GM20000 (cell line): ENCODE results near the gene PHF12.

Source experiments
- DNase-seq: peaks from one replicate; pipeline ENCODE4 v3.0.0; 2012; ENCODE audit warnings: low spot score
- CTCF ChIP-seq: IDR thresholded peaks from 2 replicates; pipeline ENCODE4 v1.5.1; 2012; ENCODE audit warnings: mild to moderate bottlenecking, control low read depth; ENCODE audit errors: extremely low read depth, missing control alignments

Gene PHF12

DNA sequence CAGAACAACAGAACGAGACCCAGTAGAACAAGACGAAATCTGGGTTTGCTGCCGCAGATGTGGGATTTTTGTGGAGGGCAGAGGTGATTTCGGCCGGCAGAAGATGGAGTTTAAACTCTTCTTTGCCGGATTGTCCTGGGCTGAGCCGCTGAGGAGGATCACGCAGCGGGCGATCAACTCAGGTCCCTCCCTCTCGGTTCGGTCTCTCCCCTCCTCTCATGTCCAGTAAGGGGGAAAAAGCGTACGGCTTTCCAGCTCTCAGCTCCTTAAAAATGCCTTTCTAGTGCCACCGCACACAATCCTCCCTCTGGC is 2.5 kb downstream of the PHF12 start:
- TF ChIP-seq CTCF, result no peak
- no peak for DNase-seq

- DNase-seq, result no peak
- no peak for TF ChIP-seq CTCF
Measured at GRCh38 chr17:28948342-28948741, 3.0 kb downstream of the PHF12 start.

DNA sequence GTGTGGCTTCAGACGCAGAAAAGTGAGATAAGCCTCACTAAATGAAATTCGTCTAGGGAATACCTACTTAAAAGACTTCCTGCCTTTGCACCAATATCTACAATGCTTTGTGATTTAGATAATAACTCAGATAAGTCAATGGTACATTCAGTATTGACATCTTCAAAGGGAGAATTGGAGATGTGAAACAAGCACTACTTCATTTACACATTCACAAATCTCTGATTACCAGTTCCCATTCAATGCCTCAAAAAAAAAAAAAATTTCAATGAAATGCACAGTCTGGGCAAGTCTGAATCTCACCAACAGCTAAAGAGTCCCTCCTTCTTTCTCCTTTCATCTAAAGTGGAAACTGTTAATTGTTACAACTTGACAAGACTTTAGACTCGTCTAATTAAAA is 3.7 kb downstream of the PHF12 start:
- DNase-seq, result no peak
- no peak for TF ChIP-seq CTCF

- DNase-seq, result no peak
- no peak for TF ChIP-seq CTCF
Measured at GRCh38 chr17:28946239-28946638, 5.1 kb downstream of the PHF12 start.

- no peak for TF ChIP-seq CTCF
- DNase-seq, result no peak
Measured at GRCh38 chr17:28944862-28945741, 6.2 kb downstream of the PHF12 start.

- no peak for TF ChIP-seq CTCF
Measured at GRCh38 chr17:28944343-28944742, 7.0 kb downstream of the PHF12 start.

GRCh38 chr17:28942925-28943324 is 8.4 kb downstream of the PHF12 start:
- no peak for TF ChIP-seq CTCF
- no peak for DNase-seq

More at GRCh38 chr17:28944343-28944742, 7.0 kb downstream of the PHF12 start:
- no peak for DNase-seq
